ENCODE results near the gene MYO15A. TPM values are rescaled to one million over a fixed set of nuclear protein-coding genes. Genes with fewer than 3 reads are reported as not detected.
A peak's percentile ranks its signal among the peaks of the same experiment; 100 is the strongest.

The MYO15A gene
- total RNA-seq, 1 donor: 1.1 TPM

GRCh38 chr17:18172531-18173278 lies 64.1 kb downstream of the MYO15A start:
- DNase-seq (ENCODE audit: insufficient read length, low spot score, missing footprints): peak; percentile 19
- no peaks in the 10 kb centered on the region for H4K20me1 ChIP-seq (ENCODE audit: insufficient read depth, low read length)

GRCh38 chr17:18173740-18174139 lies 65.2 kb downstream of the MYO15A start:
- H3K27ac ChIP-seq (ENCODE audit: low read depth, low read length): no peak overlapping the region
- H3K4me3 ChIP-seq (ENCODE audit: insufficient read depth, low read length): no peak overlapping the region
- TF ChIP-seq CTCF (IDR thresholded peaks at IDR 0.05; ENCODE audit: extremely low read depth, low read depth, low read length): no peak
- no peaks in the 10 kb centered on the region for H4K20me1 ChIP-seq (ENCODE audit: insufficient read depth, low read length)
- H3K27me3 ChIP-seq (ENCODE audit: insufficient read depth, low read length): no peaks in the 10 kb centered on the region
- peak; percentile 6 for DNase-seq (ENCODE audit: insufficient read length, low spot score, missing footprints)
- H2AFZ ChIP-seq (ENCODE audit: low read length): no peak overlapping the region
- no peaks in the 10 kb centered on the region for H3K9me3 ChIP-seq (ENCODE audit: low read depth, low read length)
- H3K79me2 ChIP-seq (ENCODE audit: insufficient read depth, low read length): no peaks in the 10 kb centered on the region
- H3K4me2 ChIP-seq (ENCODE audit: insufficient read depth, low read length): no peak overlapping the region
- H3K4me1 ChIP-seq (ENCODE audit: insufficient read depth, low read length): no peaks in the 10 kb centered on the region
- no peaks in the 10 kb centered on the region for H3K36me3 ChIP-seq (ENCODE audit: insufficient read depth, low read length)

More at GRCh38 chr17:18172531-18173278, 64.1 kb downstream of the MYO15A start:
- Histone ChIP-seq H3K4me2 (ENCODE audit: insufficient read depth, low read length) (no peak overlapping the region), H2AFZ (ENCODE audit: low read length) (no peak overlapping the region), H3K27ac (ENCODE audit: low read depth, low read length) (no peak overlapping the region), H3K4me3 (ENCODE audit: insufficient read depth, low read length) (no peak overlapping the region), H3K9me3 (ENCODE audit: low read depth, low read length) (no peaks in the 10 kb centered on the region), H3K79me2 (ENCODE audit: insufficient read depth, low read length) (no peaks in the 10 kb centered on the region), H3K27me3 (ENCODE audit: insufficient read depth, low read length) (no peaks in the 10 kb centered on the region), H3K36me3 (ENCODE audit: insufficient read depth, low read length) (no peaks in the 10 kb centered on the region), H3K4me1 (ENCODE audit: insufficient read depth, low read length) (no peaks in the 10 kb centered on the region)
- no peak for TF ChIP-seq CTCF (IDR thresholded peaks at IDR 0.05; ENCODE audit: extremely low read depth, low read depth, low read length)

- Histone ChIP-seq H3K9me3 (ENCODE audit: low read depth, low read length) (no peaks in the 10 kb centered on the region), H3K4me3 (ENCODE audit: insufficient read depth, low read length) (no peak overlapping the region), H3K79me2 (ENCODE audit: insufficient read depth, low read length) (no peaks in the 10 kb centered on the region), H3K4me2 (ENCODE audit: insufficient read depth, low read length) (no peak overlapping the region), H4K20me1 (ENCODE audit: insufficient read depth, low read length) (no peaks in the 10 kb centered on the region), H3K36me3 (ENCODE audit: insufficient read depth, low read length) (no peaks in the 10 kb centered on the region), H3K27me3 (ENCODE audit: insufficient read depth, low read length) (no peaks in the 10 kb centered on the region), H3K4me1 (ENCODE audit: insufficient read depth, low read length) (peaks cover 11% of the 10 kb centered on the region), H2AFZ (ENCODE audit: low read length) (no peak overlapping the region), H3K27ac (ENCODE audit: low read depth, low read length) (no peak overlapping the region)
- no peak for DNase-seq (ENCODE audit: insufficient read length, low spot score, missing footprints)
- TF ChIP-seq CTCF (IDR thresholded peaks at IDR 0.05; ENCODE audit: extremely low read depth, low read depth, low read length): no peak
These were observed 67.6 kb downstream of the MYO15A start for GRCh38 chr17:18176176-18176575.

GRCh38 chr17:18177133-18177532 lies 68.6 kb downstream of the MYO15A start:
- Histone ChIP-seq H3K36me3 (ENCODE audit: insufficient read depth, low read length) (no peaks in the 10 kb centered on the region), H2AFZ (ENCODE audit: low read length) (no peak overlapping the region), H3K27me3 (ENCODE audit: insufficient read depth, low read length) (no peaks in the 10 kb centered on the region), H3K9me3 (ENCODE audit: low read depth, low read length) (no peaks in the 10 kb centered on the region), H4K20me1 (ENCODE audit: insufficient read depth, low read length) (no peaks in the 10 kb centered on the region), H3K27ac (ENCODE audit: low read depth, low read length) (no peak overlapping the region), H3K4me3 (ENCODE audit: insufficient read depth, low read length) (no peak overlapping the region), H3K4me1 (ENCODE audit: insufficient read depth, low read length) (peaks cover 20% of the 10 kb centered on the region), H3K4me2 (ENCODE audit: insufficient read depth, low read length) (no peak overlapping the region), H3K79me2 (ENCODE audit: insufficient read depth, low read length) (no peaks in the 10 kb centered on the region)
- DNase-seq (ENCODE audit: insufficient read length, low spot score, missing footprints): peak; percentile 51
- no peak for TF ChIP-seq CTCF (IDR thresholded peaks at IDR 0.05; ENCODE audit: extremely low read depth, low read depth, low read length)
